H1 (cell line): ENCODE data around the gene TMEM117. TPM values are rescaled to one million over a fixed set of nuclear protein-coding genes. Genes with fewer than 3 reads are reported as not detected.

Experiments used
- CTCF ChIA-PET: fragments of 300-600 bp; sonication (Branson Sonifier 250); formaldehyde crosslinking; loops from one replicate; lab custom pipeline; 2021; ENCODE audit not compliant: partially characterized antibody; lab: Charles Lee
- POLR2A ChIA-PET: fragments of 300-600 bp; sonication (Branson Sonifier 250); formaldehyde crosslinking; loops from one replicate; lab custom pipeline; 2021; ENCODE audit warnings: inconsistent platforms; ENCODE audit not compliant: partially characterized antibody; lab: Charles Lee
- DNase-seq, 2 experiments: peaks; one replicate each; pipeline versions ENCODE4 v3.0.0 to v3.0.0-alpha.2; 2010 to 2022; ENCODE audit warnings: low spot score in 2 of 2, low read depth in 1 of 2, mixed read lengths in 1 of 2
- FAIRE-seq: peaks from 2 replicates; lab custom pipeline; 2011; peaks lifted over from hg19 to GRCh38; lab: Jason Lieb, UNC
- H2AFZ ChIP-seq: 2 replicates; pipeline ENCODE4 v1.8.1; 2012; ENCODE audit warnings: low read length, inconsistent platforms
- H2AK5ac ChIP-seq: 2 replicates; pipeline ENCODE4 v1.6.1; 2013; ENCODE audit warnings: low read depth, low read length
- H2BK120ac ChIP-seq: replicated peaks from 2 replicates; pipeline ENCODE3; 2013; ENCODE audit warnings: low read depth, low read length, inconsistent platforms
- H2BK12ac ChIP-seq: 2 replicates; pipeline ENCODE4 v1.6.1; 2013; ENCODE audit warnings: low read depth, low read length
- H2BK15ac ChIP-seq: 2 replicates; pipeline ENCODE4 v1.6.1; 2013; ENCODE audit warnings: low read length
- H2BK20ac ChIP-seq: 2 replicates; pipeline ENCODE4 v1.6.1; 2013; ENCODE audit warnings: low read length
- H2BK5ac ChIP-seq: 2 replicates; pipeline ENCODE4 v1.6.1; 2013; ENCODE audit warnings: low read depth, low read length
- H3K14ac ChIP-seq: 2 replicates; pipeline ENCODE4 v1.6.1; 2013; ENCODE audit warnings: inconsistent platforms; ENCODE audit not compliant: insufficient read length
- H3K18ac ChIP-seq: 2 replicates; pipeline ENCODE4 v1.6.1; 2013; ENCODE audit warnings: low read length; ENCODE audit errors: extremely low read depth
- H3K23ac ChIP-seq: 2 replicates; pipeline ENCODE4 v1.6.1; 2013; ENCODE audit warnings: inconsistent platforms; ENCODE audit not compliant: insufficient read length
- H3K23me2 ChIP-seq: 2 replicates; pipeline ENCODE4 v1.6.1; 2013; ENCODE audit warnings: low read depth, low read length
- H3K27ac ChIP-seq: 2 replicates; pipeline ENCODE4 v1.6.1; 2011; ENCODE audit warnings: low read depth, low read length, inconsistent platforms
- H3K27me3 ChIP-seq, 4 experiments: replicated peaks in 1 of 4; 1 replicate in 1 of 4; 2 replicates in 3 of 4; pipeline versions ENCODE4 v1.6.1 to v1.8.1; 2011 to 2013; ENCODE audit warnings: low read length in 3 of 4, mild to moderate bottlenecking in 3 of 4, inconsistent platforms in 2 of 4, mixed read lengths in 2 of 4, moderate library complexity in 1 of 4; ENCODE audit not compliant: control insufficient read depth in 3 of 4, insufficient read depth in 3 of 4; ENCODE audit errors: extremely low read depth in 1 of 4
- H3K36me3 ChIP-seq, 4 experiments: 2 replicates each; pipeline versions ENCODE4 v1.6.1 to v1.8.1; 2011 to 2013; ENCODE audit warnings: mild to moderate bottlenecking in 4 of 4, low read length in 3 of 4, moderate library complexity in 2 of 4, control low read depth in 1 of 4, inconsistent platforms in 1 of 4; ENCODE audit not compliant: insufficient read depth in 4 of 4, control insufficient read depth in 2 of 4
- H3K4ac ChIP-seq: replicated peaks from 2 replicates; pipeline ENCODE3; 2013; ENCODE audit warnings: low read length, low read depth, mixed read lengths, inconsistent platforms; ENCODE audit not compliant: insufficient read length
- H3K4me1 ChIP-seq, 4 experiments: replicated peaks in 1 of 4; 1 replicate in 1 of 4; 2 replicates in 3 of 4; pipeline versions ENCODE4 v1.6.1 to v1.8.1; 2011 to 2013; ENCODE audit warnings: low read length in 3 of 4, inconsistent platforms in 2 of 4, mixed read lengths in 1 of 4; ENCODE audit not compliant: insufficient read depth in 4 of 4, control insufficient read depth in 3 of 4
- H3K4me2 ChIP-seq, 2 experiments: 2 replicates each; pipeline versions ENCODE4 v1.6.1 to v1.8.1; 2011 to 2013; ENCODE audit warnings: low read depth in 2 of 2, low read length in 2 of 2, control low read depth in 1 of 2, inconsistent platforms in 1 of 2, mild to moderate bottlenecking in 1 of 2; ENCODE audit not compliant: insufficient read depth in 1 of 2
- H3K4me3 ChIP-seq, 4 experiments: fragments of 200-600, 300-600 bp in 1 of 4; sonication (generic), shearing (Covaris generic), sonication (Bioruptor Twin) in 1 of 4; 2 replicates each; pipeline versions ENCODE4 v1.5.1 to v1.8.1; 2011 to 2016; ENCODE audit warnings: low read length in 4 of 4, low read depth in 3 of 4, control low read depth in 2 of 4, inconsistent platforms in 2 of 4, mild to moderate bottlenecking in 2 of 4, mixed read lengths in 1 of 4, moderate library complexity in 1 of 4; ENCODE audit not compliant: insufficient read depth in 2 of 4; ENCODE audit errors: extremely low read depth in 1 of 4
- H3K56ac ChIP-seq: replicated peaks from 2 replicates; pipeline ENCODE3; 2013; ENCODE audit warnings: low read depth, mild to moderate bottlenecking, mixed read lengths, low read length, inconsistent platforms; ENCODE audit not compliant: insufficient read length
- H3K79me1 ChIP-seq: 2 replicates; pipeline ENCODE4 v1.6.1; 2013; ENCODE audit warnings: low read depth, low read length, control low read depth
- H3K79me2 ChIP-seq, 2 experiments: 2 replicates each; pipeline versions ENCODE4 v1.6.1 to v1.8.1; 2012 to 2013; ENCODE audit warnings: low read length in 2 of 2, mild to moderate bottlenecking in 2 of 2, inconsistent platforms in 1 of 2; ENCODE audit not compliant: insufficient read depth in 2 of 2, control insufficient read depth in 1 of 2
- H3K9ac ChIP-seq, 4 experiments: replicated peaks in 1 of 4; 1 replicate in 1 of 4; 2 replicates in 3 of 4; pipeline versions ENCODE4 v1.6.1 to v1.8.1; 2011 to 2013; ENCODE audit warnings: low read depth in 3 of 4, low read length in 3 of 4, control low read depth in 2 of 4, mild to moderate bottlenecking in 2 of 4, moderate library complexity in 2 of 4, inconsistent platforms in 1 of 4; ENCODE audit errors: extremely low read depth in 1 of 4
- H3K9me3 ChIP-seq, 2 experiments: 2 replicates each; pipeline versions ENCODE4 v1.6.1 to v1.8.1; 2012 to 2013; ENCODE audit warnings: mild to moderate bottlenecking in 2 of 2, moderate library complexity in 2 of 2, control low read depth in 1 of 2, inconsistent platforms in 1 of 2, low read depth in 1 of 2, low read length in 1 of 2, mixed read lengths in 1 of 2; ENCODE audit not compliant: insufficient read depth in 2 of 2
- H4K20me1 ChIP-seq, 2 experiments: replicated peaks in 1 of 2; 2 replicates each; pipeline versions ENCODE3 to v1.8.1; 2011 to 2013; ENCODE audit warnings: inconsistent platforms in 2 of 2, low read length in 2 of 2, mild to moderate bottlenecking in 1 of 2; ENCODE audit not compliant: insufficient read depth in 2 of 2, control insufficient read depth in 1 of 2
- H4K5ac ChIP-seq: 2 replicates; pipeline ENCODE4 v1.6.1; 2013; ENCODE audit warnings: low read length, low read depth, mixed read lengths, inconsistent platforms; ENCODE audit not compliant: insufficient read length
- H4K8ac ChIP-seq: 2 replicates; pipeline ENCODE4 v1.8.0; 2013; ENCODE audit warnings: mild to moderate bottlenecking, moderate library complexity, low read length, inconsistent platforms; ENCODE audit not compliant: insufficient read depth; ENCODE audit errors: extremely low read depth
- H4K91ac ChIP-seq: replicated peaks from 2 replicates; pipeline ENCODE3; 2013; ENCODE audit warnings: low read length, mixed read lengths, inconsistent platforms; ENCODE audit not compliant: insufficient read length
- ASH2L ChIP-seq: fragments of 200-600, 300-600 bp; sonication (generic); IDR thresholded peaks from one replicate; pipeline ENCODE4 v1.7.1; 2017; ENCODE audit warnings: low read length
- EZH2 ChIP-seq: fragments of 200-600 bp; sonication (generic); IDR thresholded peaks from 2 replicates; pipeline ENCODE4 v1.7.1; 2012; ENCODE audit warnings: low read depth, mild to moderate bottlenecking, moderate library complexity, low read length, inconsistent platforms; ENCODE audit not compliant: severe bottlenecking
- SP2 ChIP-seq: IDR thresholded peaks from 2 replicates; pipeline ENCODE4 v1.6.1; 2012; ENCODE audit warnings: mild to moderate bottlenecking, low read length, inconsistent platforms
- TCF12 ChIP-seq: IDR thresholded peaks from 2 replicates; pipeline ENCODE4 v1.6.1; 2011; ENCODE audit warnings: low read depth, mild to moderate bottlenecking, low read length
- WGBS, 2 experiments: shearing (Covaris generic) in 1 of 2; methylation state at CpG; one replicate each; pipeline versions ENCODE4 v1.1.6 to v1.1.7; 2013 to 2015; ENCODE audit warnings: low lambda C conversion rate in 2 of 2, mixed read lengths in 2 of 2, inconsistent platforms in 1 of 2, low coverage in 1 of 2, missing lambda C conversion rate in 1 of 2; ENCODE audit not compliant: insufficient replicate concordance in 2 of 2, insufficient coverage in 1 of 2, insufficient read length in 1 of 2; ENCODE audit errors: extremely low coverage in 1 of 2, missing lambda C conversion rate in 1 of 2; 5-methylcytosine and 5-hydroxymethylcytosine counted together
- polyA plus RNA-seq, 7 experiments: library from polyadenylated mRNA; depleted of rRNA in 3 of 7; stranded (reverse) in 5 of 7; unstranded in 2 of 7; fragments of >200 nt in 5 of 7; fragments of 200-250 nt in 2 of 7; gene quantifications; 1 replicate in 5 of 7; 2 replicates in 1 of 7; 4 replicates in 1 of 7; pipeline versions ENCODE4 v1.2.1 to v1.2.3, GENCODE V29; 2011 to 2013; ENCODE audit warnings: missing spikeins in 2 of 7, mixed read lengths in 2 of 7
- total RNA-seq: library from RNA; stranded (reverse); fragmentation: NEBNext Ultra II Directional; extraction: Animal tissue kit (Norgen Biotek cat#: 25700); gene quantifications from 2 replicates; pipeline ENCODE4 v1.2.1, GENCODE V29; 2021

Gene TMEM117
- total and polyA plus RNA-seq, 2 of the 8 experiments (the other 6 are each of a cell fraction or from before 2014, with no cell fraction given): 0.80 to 1.4 TPM

- no peaks in the 10 kb centered on the region for H3K79me1 ChIP-seq
- 90% methylated on average over 3 of the region's 3 CpGs; no CpG with 5 or more reads in 1 of the 2 experiments for WGBS, 2 experiments
- H3K27ac ChIP-seq: no peak overlapping the region
- no peak overlapping the region for H2AFZ ChIP-seq
- H3K9me3 ChIP-seq: peaks cover 0 to 2% of the 10 kb centered on the region in 2 experiments; a peak in 1 of 4 replicates
- H4K91ac ChIP-seq: no peak overlapping the region
- H3K36me3 ChIP-seq: no peaks in the 10 kb centered on the region
- no peak overlapping the region for H2BK120ac ChIP-seq
- no peak overlapping the region for H3K9ac ChIP-seq
- H3K4ac ChIP-seq: no peak overlapping the region
- no peak overlapping the region for H2BK20ac ChIP-seq
- H3K56ac ChIP-seq: no peak overlapping the region
- no peaks in the 10 kb centered on the region for H3K27me3 ChIP-seq
- H2BK12ac ChIP-seq: no peak overlapping the region
- FAIRE-seq (no peak), DNase-seq (no peak)
- no peak overlapping the region for H2AK5ac ChIP-seq
- H3K18ac ChIP-seq: no peak overlapping the region
- TF ChIP-seq EZH2: no peak
- TF ChIP-seq SP2: no peak
- TF ChIP-seq ASH2L: no peak
- no peak for TF ChIP-seq TCF12
- CTCF ChIA-PET: no interaction called here
- H3K14ac ChIP-seq: no peak overlapping the region
- no peak overlapping the region for H4K8ac ChIP-seq
- no peaks in the 10 kb centered on the region for H3K79me2 ChIP-seq
- H3K4me1 ChIP-seq: no peaks in the 10 kb centered on the region
- H2BK5ac ChIP-seq: no peak overlapping the region
- H4K5ac ChIP-seq: no peak overlapping the region
- H3K4me3 ChIP-seq: no peak overlapping the region
- H3K23me2 ChIP-seq: no peaks in the 10 kb centered on the region
- POLR2A ChIA-PET: no interaction called here
- H4K20me1 ChIP-seq: no peaks in the 10 kb centered on the region
- H3K23ac ChIP-seq: no peak overlapping the region
- no peak overlapping the region for H2BK15ac ChIP-seq
- no peak overlapping the region for H3K4me2 ChIP-seq
Observed at GRCh38 chr12:44143175-44143574, 307.3 kb downstream of the TMEM117 start.
